GM18499 (cell line): Measurements from ENCODE around the gene SLC66A2.

Source experiments
- ATAC-seq: cut with Tn5 transposase; IDR thresholded peaks from one replicate; pipeline ENCODE4 v1.9.1; 2021; ENCODE audit warnings: moderate number of reproducible peaks; ENCODE audit not compliant: insufficient read depth, unreplicated experiment

Gene SLC66A2

DNA sequence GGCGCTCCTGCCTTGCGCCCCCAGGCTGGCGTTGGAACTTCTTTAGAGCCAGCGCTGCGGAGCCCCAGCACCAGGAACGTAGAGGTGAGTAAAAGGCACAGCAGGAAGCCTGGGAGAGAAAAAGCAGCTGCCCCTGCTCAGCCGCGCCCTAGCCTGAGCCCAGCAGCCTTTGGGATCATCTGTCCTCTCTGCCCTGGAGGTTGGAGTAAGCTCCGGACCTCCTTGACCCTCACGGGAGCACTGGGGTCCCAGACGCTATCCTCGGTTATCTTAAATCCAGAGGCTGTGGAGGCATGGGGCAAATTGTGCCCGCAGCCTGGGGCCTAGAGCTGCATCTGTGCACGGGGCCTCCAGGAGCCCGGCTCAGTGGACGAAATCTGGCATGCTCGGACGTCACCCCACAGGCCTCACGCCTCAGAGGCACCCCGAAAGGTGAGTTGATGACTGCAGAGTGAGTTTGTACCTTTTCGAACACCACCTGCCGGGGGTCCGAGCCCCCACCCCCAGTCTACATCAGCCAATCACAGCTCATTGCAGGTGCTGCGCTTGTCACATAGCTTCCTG is 1.6 kb upstream of the SLC66A2 start:
- no peak for ATAC-seq

DNA sequence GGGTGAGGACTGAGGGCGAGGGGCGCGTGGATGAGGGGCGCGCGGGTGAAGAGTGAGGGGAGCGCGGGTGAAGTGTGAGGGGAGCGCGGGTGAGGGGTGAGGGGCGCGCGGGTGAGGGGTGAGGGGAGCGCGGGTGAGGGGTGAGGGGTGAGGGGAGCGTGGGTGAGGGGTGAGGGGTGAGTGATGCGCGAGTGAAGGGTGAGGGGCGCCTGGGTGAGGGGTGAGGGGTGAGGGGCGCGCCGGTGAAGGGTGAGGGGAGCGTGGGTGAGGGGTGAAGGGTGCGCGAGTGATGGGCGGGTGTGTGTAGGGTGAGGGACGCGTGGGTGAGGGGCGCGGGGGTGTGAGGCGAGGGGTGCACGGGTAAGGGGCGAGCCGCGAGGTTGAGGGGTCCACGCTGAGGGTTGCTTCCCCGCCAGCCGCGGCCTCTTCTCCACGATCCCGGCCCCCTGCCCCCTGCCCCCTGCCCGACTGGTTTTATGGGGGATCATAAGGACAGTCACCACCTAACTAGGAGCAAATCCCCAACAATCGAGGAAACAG is 1.1 kb upstream of the SLC66A2 start:
- ATAC-seq: no peak

DNA sequence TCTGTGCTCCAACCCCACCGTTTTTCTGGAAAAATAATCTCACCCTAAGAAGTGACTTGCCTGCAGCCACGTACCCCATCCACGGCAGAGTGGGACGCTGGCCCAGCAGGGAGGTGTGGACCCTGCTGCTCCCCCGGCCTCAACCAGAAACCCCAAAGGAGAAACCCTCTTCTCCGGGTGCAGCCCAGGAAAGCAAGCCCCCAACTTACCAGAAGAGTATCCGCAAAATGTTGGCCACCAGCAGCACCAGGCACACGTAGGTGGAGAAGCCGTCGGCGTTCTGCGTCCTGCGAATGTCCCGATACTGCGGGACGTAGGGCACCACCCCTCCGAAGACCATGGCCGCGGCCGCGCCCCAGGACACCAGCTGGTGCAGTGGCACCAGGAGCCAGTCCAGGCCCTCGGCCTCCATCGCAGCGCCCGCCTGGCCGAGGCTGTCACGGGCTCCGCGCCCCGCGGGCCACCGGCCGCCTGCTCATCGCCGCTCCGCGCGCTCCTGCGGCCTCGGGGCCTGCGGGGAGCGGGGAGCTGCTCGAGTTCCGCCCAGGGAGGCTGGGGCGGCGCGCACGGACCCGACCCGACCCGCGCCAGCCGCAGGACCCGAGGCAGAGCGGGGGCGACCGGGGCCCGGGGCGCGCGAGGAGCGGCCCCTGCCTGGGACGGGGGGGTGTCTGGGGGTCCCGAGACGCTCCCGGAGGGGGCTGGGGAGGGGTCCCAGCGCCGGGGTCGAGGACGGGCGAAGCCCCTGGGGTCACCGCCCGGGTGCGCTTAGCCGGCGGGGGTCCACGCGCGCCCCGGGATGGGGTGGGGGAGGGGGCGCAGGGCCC is 725 bp downstream of the SLC66A2 start:
- ATAC-seq: no peak

DNA sequence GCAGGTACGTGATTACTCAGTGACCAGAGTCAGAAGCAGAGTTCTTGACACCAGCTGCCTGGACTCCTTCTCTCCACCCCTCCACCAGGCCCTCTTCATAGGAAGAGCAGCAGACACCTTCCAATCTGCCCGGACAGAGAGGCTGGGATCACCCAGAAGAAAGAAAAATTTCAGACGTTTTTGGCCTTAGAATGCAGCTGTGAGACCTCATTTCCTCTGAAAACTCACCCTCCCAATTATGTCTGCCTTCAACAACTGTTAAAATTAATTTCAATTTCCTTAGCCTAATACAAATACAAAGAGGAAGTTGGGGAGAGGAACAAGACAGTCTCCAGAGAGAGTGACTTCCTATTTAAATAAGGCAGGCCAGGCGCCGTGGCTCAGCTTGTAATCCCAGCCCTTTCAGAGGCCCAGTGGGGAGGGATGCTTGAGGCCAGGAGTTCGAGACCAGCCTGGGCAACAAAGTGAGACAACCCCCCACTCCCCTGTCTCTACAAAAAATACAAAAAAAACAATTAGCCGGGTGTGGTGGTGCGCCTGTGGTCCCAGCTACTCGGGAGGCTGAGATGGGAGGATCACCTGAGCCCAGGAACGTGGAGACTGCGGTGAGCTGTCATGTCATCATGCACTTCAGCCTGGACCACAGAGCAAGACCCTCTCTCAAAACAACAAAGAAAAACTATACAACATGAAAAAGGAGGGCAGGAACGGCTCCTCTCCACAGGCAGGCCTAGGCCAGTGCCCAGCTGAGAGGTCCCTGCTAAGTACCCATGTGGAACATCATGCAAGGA is 1.6 kb downstream of the SLC66A2 start:
- ATAC-seq: no peak

DNA sequence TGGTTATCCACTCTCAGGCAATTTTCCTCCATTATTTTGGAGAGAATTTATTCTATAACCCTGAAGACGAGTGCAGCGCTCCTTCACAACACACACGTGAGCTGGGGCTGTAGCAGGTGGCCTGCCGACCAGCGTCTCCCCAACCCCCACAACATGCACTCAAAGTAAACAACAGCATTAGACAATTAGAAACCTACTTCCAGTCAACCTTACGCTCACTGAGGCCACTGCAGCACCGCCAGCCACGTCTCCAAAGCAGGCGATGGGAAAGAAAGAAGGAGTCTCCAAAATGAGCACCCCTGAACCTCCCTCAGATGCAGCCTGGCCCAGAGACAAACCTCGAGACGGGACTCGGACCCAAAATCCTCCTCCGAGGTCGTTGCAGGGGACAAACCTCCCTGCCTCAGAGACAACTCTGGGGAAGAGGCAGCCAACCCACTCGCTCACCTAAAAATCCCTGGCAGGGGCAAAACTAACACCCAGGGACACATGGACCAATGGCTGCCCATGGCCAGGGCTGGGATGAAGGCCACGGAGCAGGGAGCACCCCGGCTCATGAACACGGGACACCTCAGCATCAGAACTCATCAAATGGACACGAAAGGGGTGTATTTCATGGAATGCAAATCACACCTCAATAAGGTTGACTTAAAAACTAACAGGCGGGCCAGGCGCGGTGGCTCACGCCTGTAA is 2.6 kb downstream of the SLC66A2 start:
- no peak for ATAC-seq

DNA sequence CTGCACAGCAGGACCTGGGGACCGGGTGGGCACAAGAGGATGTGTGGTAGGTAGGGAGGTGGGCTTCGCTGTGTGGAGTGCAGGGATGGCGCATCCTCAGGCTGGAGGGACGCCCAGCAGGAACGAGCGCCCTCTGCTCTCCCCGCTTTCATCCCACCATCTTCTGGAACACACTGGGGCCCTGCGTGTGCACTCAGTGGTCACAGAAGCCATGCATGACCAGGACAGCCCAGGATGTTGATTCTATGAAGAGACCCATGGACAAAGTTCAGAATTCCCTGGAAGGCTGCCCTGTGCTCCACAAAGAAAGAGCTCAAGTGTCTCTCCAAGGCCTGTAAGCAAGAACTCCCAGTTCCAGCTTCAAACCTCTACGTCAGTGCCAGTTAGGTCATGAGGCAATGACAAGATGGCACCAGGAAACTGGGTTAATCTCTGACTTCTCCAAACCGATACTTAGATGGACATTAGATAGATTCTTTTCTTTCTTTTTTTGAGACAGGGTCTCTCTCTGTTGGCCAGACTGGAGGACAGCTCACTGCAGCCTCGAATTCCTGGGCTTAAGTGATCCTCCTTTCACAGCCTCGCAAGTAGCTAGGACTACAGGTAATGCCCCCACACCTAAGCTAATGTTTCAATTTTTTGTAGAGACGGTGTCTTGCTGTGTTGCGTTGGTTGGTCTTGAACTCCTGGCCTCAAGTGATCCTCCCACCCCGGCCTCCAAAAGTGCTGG is 3.4 kb downstream of the SLC66A2 start:
- no peak for ATAC-seq

DNA sequence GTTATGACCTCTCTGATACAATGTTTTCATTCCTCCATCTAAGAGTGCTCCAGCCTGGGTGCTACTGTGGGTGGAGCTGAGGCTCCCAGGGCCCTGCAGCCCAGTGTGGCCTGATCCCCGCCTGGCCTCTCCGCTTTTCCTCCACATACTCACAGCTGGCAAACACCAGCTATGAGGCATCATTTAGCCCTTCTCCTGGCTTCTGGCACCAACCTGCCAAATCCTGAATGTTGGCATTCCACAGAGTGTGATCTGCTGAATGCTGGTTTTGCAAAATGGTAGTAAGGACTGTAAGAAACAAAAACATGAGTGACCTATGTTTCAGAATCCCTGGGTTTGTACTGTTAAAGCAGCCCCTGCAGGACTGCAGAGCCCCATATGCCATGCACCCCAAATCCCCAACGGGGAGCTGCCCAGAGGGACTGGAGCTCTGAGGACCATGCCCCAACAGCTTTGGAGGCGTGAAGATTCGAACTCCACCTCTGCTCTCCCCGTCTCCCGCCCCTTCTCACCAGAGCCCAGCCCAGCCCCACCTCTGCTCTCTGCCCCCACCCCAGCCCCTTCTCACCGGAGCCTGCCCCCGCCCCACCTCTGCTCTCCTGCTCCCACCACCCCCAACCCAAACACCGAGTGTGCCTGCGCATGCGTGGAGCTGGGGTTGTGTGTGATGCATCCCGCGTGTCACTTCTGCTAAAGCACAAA is 4.2 kb downstream of the SLC66A2 start:
- ATAC-seq: no peak

DNA sequence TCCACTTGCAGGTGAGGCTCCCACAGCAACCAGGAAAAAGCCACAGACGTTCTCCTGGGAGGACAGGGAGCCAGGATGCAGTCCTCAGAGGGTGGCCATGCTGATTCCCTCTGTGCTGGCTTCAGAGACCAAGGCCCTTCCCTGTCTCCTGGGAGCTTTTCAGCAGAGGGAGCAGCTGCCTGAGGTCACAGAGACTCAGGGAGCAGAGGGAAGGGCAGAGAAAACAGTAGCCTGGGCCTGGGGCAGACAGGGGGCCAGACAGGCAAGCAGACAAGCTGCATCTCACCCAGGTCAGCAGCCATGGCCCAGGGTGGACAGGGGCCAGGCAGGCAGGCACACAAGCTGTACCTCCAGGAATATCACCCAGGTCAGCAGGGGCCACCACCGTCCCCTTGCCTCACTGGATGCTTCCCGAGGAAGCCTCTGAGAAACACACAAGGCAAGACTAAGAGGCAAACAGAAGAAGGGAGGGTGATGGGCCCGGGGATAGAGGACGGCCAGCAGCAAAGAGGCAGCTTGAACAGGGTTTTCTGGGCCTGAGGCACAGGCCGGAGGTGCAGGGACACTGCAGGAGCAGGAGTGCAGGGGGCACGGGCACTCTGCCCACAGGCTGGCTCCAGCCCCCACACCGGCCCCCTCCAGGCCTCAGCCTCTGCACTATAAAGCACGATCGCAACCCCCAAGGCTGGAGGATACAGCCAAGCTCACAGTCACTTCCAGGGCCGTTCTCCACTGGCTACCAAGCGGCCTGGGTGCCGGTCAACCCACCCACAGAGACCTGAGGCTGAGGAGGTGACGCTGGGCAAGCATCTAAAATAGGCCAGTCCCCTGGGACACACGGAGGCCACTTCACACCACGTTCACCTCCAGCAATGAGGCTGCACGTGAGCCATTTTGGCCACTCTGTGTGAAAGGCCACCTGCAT is 6.1 kb downstream of the SLC66A2 start:
- no peak for ATAC-seq

DNA sequence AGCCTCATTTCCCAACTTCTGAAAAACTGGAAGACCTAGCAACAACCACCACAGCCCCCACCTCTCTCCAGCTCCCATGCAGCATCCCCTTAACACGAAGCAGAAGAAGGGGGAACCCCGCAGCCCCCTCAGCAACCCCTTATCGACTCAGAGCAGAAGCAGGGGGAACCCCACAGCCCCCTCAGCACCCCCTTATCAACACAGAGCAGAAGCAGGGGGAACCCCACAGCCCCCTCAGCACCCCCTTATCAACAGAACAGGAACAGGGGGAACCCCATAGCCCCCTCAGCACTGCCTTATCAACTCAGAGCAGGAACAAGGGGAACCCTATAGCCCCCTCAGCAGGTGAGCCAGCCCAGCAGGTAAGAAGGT is 6.7 kb downstream of the SLC66A2 start:
- no peak for ATAC-seq

DNA sequence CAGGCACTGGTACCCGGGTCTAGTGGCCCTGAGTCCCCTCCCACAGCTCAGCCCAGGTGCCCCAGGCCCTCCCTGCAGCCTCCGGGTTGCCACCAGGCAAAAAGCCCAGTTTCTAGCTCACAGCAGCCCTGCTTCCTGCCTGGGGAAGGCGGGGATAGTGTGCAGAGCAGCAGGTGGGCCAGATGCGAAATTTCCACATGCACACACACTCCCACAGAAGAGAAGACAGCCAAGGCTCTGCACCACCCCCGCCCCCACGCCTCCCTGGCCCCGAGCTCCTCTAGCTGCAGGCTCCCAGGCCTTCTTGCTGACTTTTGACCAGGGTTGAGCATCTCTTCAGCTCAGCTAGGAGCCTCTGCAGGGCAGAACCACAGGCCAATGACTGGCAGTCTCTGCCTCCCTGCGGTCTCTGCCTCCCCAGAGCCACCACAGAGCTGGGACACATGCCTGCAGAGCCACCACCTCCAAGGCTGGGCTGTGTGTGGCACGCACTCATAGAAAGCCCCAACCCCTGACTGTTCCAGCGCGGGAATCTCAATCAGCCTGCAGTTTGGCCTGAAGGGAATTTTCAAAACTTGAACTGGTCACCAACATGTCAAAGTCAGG is 7.2 kb downstream of the SLC66A2 start:
- ATAC-seq: no peak

DNA sequence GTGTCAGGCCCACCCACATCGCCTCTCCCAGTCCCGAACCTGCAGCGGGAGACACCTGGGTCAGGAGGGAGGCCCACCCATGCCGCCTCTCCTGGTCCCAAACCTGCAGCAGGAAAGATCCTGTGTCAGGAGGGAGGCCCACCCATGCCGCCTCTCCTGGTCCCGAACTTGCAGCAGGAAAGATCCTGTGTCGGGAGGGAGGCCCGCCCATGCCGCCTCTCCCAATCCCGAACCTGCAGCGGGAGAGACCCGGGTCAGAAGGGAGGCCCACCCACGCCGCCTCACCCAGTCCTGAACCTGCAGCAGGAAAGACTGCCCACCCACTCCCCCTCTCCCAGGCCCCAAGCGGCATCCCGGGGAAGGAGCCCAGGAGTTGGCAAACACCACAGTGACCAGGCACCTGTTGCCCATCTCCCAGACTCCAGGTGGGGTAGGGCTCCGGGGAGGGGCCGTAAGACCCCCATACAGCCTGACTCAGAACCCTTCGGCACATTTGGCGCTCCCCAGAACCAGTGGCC is 7.8 kb downstream of the SLC66A2 start:
- ATAC-seq: no peak

DNA sequence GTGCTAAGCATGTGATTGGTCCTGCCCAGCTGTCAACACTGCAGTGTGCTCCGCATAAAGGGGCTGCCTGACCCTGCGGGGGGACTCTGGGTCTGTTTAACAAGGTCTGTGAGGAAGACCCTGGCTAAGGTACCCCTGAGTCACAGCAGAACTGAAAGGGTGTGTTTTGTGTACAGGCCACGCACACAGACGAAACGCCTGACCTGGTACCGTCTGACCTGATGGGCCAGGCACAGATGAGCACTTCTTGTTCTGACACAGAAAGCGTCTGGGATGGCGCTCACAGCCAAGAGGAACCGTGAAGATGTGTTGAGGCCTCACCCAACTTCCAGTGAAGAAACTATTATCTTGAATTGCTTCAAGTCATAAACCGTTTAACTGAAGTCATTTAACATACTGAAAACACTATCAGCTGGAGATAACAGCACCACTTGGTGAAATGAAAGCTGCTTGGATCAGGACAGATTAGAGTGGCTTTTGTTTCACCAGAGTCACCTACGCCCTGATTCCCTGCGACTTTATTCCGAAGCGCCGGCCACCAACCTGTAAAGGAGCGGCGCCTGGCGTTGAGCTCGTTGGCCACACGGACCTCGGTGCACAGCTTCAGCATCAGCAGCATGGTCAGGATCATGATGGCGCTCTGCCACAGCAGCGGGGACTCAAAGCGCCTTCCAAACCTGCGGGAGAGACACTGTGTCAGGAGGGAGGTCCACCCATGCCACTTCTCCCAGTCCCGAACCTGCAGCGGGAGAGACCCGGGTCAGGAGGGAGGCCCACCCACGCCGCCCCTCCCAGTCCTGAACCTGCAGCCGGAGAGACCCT is 8.5 kb downstream of the SLC66A2 start:
- no peak for ATAC-seq

DNA sequence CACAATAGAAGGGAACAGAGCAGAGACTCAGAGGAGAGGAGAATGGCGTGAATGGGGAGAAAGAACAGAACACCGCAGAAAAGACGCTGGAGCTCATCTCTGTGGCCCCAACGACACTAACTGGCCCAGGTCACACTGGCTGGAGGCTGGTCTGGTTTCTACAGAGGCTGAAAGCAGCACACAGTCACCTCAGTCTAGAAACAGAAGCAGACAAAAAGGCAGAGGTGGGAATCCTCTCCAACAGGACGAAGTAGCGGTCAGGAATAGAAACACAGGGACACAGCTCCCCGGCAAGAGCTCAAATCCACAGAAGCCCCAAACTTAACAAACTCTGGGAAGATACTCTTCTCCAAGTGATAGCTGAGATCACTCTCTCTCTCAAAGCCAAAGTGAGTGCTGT is 9.2 kb downstream of the SLC66A2 start:
- no peak for ATAC-seq

DNA sequence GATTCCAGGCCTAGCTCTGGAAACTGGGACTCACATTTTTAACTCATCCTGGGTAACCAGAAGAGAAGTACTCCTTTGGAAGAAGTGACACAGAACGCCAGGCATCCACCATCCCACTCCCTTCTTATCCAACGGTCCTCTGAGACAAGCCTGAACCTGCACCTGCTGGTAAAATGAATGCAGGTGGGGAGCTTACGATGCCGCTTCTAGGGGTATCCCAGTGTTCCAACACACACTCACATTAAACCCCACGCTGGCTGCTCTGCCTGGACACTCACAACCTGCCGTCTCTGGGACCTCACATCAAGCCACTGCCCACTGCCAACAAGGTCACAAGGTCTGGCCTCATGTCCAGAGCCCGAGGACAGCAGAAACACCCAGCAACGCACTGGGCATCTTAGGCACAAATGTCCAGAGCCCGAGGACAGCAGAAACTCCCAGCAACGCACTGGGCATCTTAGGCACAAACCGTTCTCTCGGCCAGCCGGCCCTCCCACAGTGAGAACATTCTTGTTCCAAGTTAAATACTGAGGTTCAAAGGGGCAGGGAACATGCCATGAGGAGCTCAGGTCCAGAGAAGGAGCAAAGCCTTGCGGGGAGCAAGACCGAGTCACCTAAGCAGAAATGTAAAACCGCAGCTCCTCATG is 9.9 kb downstream of the SLC66A2 start:
- no peak for ATAC-seq

DNA sequence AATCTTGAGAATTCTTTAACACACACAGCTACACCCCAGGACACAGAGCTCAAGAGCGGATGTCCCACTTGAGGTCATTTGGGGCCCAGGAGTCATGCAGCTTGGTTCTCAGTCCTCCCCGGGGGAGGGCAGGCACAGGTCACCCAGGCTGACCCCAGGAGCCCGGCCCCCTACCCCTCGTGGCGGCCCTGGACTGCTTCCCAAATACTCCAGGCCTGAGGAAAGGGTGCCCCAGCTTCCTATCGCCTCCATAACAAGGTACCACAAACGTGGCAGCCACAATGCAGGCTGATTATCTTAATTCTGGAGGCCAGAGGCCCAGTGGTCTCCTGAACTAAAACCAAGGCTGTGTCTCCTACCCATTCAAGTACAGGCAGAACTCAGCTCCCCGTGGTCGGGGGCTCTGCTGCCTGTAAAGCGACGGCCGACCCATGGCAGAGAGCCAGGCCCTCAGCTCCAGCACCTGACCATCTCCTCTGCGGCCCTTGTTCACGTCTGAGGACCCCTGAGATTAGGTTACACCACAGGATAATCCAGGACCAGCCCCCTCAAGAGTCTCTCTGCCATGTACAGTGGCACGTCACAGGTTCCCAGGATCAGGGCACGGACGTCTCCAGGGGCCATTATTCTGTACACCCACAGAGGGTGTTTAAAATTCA is 10.5 kb downstream of the SLC66A2 start:
- no peak for ATAC-seq
